ENCODE data around the gene NFAM1. TPM values are rescaled to one million over a fixed set of nuclear protein-coding genes. Genes with fewer than 3 reads are reported as not detected.

NFAM1 gene, protein sequence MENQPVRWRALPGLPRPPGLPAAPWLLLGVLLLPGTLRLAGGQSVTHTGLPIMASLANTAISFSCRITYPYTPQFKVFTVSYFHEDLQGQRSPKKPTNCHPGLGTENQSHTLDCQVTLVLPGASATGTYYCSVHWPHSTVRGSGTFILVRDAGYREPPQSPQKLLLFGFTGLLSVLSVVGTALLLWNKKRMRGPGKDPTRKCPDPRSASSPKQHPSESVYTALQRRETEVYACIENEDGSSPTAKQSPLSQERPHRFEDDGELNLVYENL
- under 1 TPM; 0.07 to 0.32 (median 0.18) TPM for total RNA-seq
- total RNA-seq (2013), result 0.31 TPM
- 0 to 10.2 (median 0.15) reads per million in 29 experiments for total RNA-seq

GRCh38 chr22:42432020-42432596, at the start of gene NFAM1:
TSS of gene NFAM1 (minus strand) at chr22:42432403. CDS start at chr22:42432357, 46 bp downstream.
- POLR2A ChIA-PET, result no interaction called here
- peaks cover 10 to 30% of the 10 kb centered on the region in 2 donors for H3K27me3 Mint-ChIP-seq
- DNase-seq (peak in 6 of 35 experiments; percentile 2 to 47 (median 6)), ATAC-seq (replicated peaks in 1 of 4) (no peak)
- Histone ChIP-seq H3K4me1 (ENCODE audit: control insufficient read depth in 1 of 2, extremely low read depth in 1 of 2, insufficient read depth in 2 of 2, low read length in 2 of 2) (peaks cover 0 to 2% of the 10 kb centered on the region in 2 experiments), H3K9me3 (no peaks in the 10 kb centered on the region), H3K4me3 (ENCODE audit: control insufficient read depth in 1 of 2, extremely low read depth in 1 of 2, low read length in 1 of 2) (no peak within 1 kb of the TSS), H3K27me3 (replicated peaks in 1 of 2; ENCODE audit: control insufficient read depth in 2 of 2, extremely low read depth in 1 of 2, insufficient read depth in 2 of 2, low read length in 1 of 2) (peaks cover 0 to 67% of the 10 kb centered on the region in 2 experiments), H3K27ac (ENCODE audit: low read length) (no peak within 1 kb of the TSS), H3K36me3 (ENCODE audit: control insufficient read depth in 2 of 2, extremely low read depth in 1 of 2, insufficient read depth in 1 of 2, low read length in 1 of 2) (no peaks in the 10 kb centered on the region)
- peaks cover 0 to under 1% (median 0%) of the 10 kb centered on the region in 3 donors for H3K4me1 Mint-ChIP-seq
- no peaks in the 10 kb centered on the region for H3K9me3 Mint-ChIP-seq
- no peak within 1 kb of the TSS for H3K4me3 Mint-ChIP-seq
- no peak within 1 kb of the TSS for H3K27ac Mint-ChIP-seq
- WGBS (ENCODE audit: insufficient coverage), result 41% methylated on average over 19 of the region's 24 CpGs
- CTCF ChIA-PET, result no interaction called here
- H3K36me3 Mint-ChIP-seq, result no peaks in the 10 kb centered on the region

- Histone ChIP-seq H3K9me3 (no peaks in the 10 kb centered on the region), H3K36me3 (ENCODE audit: control insufficient read depth in 2 of 2, extremely low read depth in 1 of 2, insufficient read depth in 1 of 2, low read length in 1 of 2) (no peaks in the 10 kb centered on the region), H3K4me1 (ENCODE audit: control insufficient read depth in 1 of 2, extremely low read depth in 1 of 2, insufficient read depth in 2 of 2, low read length in 2 of 2) (peaks cover 6 to 11% of the 10 kb centered on the region in 2 experiments), H3K4me3 (ENCODE audit: control insufficient read depth in 1 of 2, extremely low read depth in 1 of 2, low read length in 1 of 2) (no peak overlapping the region), H3K27me3 (replicated peaks in 1 of 2; ENCODE audit: control insufficient read depth in 2 of 2, extremely low read depth in 1 of 2, insufficient read depth in 2 of 2, low read length in 1 of 2) (peaks cover 0 to 3% of the 10 kb centered on the region in 2 experiments), H3K27ac (ENCODE audit: low read length) (no peak overlapping the region)
- Mint-ChIP-seq H3K27ac (no peak overlapping the region), H3K4me1 (peaks cover 8 to 15% (median 12%) of the 10 kb centered on the region in 3 donors), H3K9me3 (no peaks in the 10 kb centered on the region), H3K27me3 (peaks cover 0 to 2% of the 10 kb centered on the region in 2 donors), H3K36me3 (no peaks in the 10 kb centered on the region), H3K4me3 (no peak overlapping the region)
- ATAC-seq (replicated peaks in 1 of 4), result no peak
- ChIA-PET CTCF (no interaction called here), POLR2A (no interaction called here)
- DNase-seq, result no peak
- 90% methylated on average over 2 of the region's 2 CpGs for WGBS (ENCODE audit: insufficient coverage)
Observed at GRCh38 chr22:42475122-42475521, 42.9 kb upstream of the NFAM1 start.

GRCh38 chr22:42473484-42474193, 41.4 kb upstream of the NFAM1 start:
- Histone ChIP-seq H3K4me1 (ENCODE audit: control insufficient read depth in 1 of 2, extremely low read depth in 1 of 2, insufficient read depth in 2 of 2, low read length in 2 of 2) (peaks cover 6 to 8% of the 10 kb centered on the region in 2 experiments), H3K27ac (ENCODE audit: low read length) (no peak overlapping the region), H3K4me3 (ENCODE audit: control insufficient read depth in 1 of 2, extremely low read depth in 1 of 2, low read length in 1 of 2) (no peak overlapping the region), H3K9me3 (no peaks in the 10 kb centered on the region), H3K27me3 (replicated peaks in 1 of 2; ENCODE audit: control insufficient read depth in 2 of 2, extremely low read depth in 1 of 2, insufficient read depth in 2 of 2, low read length in 1 of 2) (peaks cover 0 to 6% of the 10 kb centered on the region in 2 experiments), H3K36me3 (ENCODE audit: control insufficient read depth in 2 of 2, extremely low read depth in 1 of 2, insufficient read depth in 1 of 2, low read length in 1 of 2) (no peaks in the 10 kb centered on the region)
- ATAC-seq (replicated peaks in 1 of 4) (peak in 3 of 4 experiments; percentile 47 to 64 (median 52)), DNase-seq (peak in 4 of 35 experiments; percentile 9 to 60 (median 18))
- Mint-ChIP-seq H3K27me3 (peaks cover 1 to 2% of the 10 kb centered on the region in 2 donors), H3K36me3 (no peaks in the 10 kb centered on the region), H3K4me1 (peaks cover 5 to 9% (median 9%) of the 10 kb centered on the region in 3 donors), H3K9me3 (no peaks in the 10 kb centered on the region), H3K4me3 (no peak overlapping the region), H3K27ac (no peak overlapping the region)
- POLR2A ChIA-PET, result no interaction called here
- WGBS (ENCODE audit: insufficient coverage), result 97% methylated on average over 3 of the region's 5 CpGs
- CTCF ChIA-PET, result interaction anchor here (0.6 to 1.3 kb wide), 4 partner anchors 151 to 515 kb away, joined by 3 to 5 read pairs (median 4); no protein-coding TSS in a partner anchor

- Histone ChIP-seq H3K9me3 (no peaks in the 10 kb centered on the region), H3K4me1 (ENCODE audit: control insufficient read depth in 1 of 2, extremely low read depth in 1 of 2, insufficient read depth in 2 of 2, low read length in 2 of 2) (no peaks in the 10 kb centered on the region), H3K36me3 (ENCODE audit: control insufficient read depth in 2 of 2, extremely low read depth in 1 of 2, insufficient read depth in 1 of 2, low read length in 1 of 2) (no peaks in the 10 kb centered on the region), H3K4me3 (ENCODE audit: control insufficient read depth in 1 of 2, extremely low read depth in 1 of 2, low read length in 1 of 2) (no peak overlapping the region), H3K27me3 (replicated peaks in 1 of 2; ENCODE audit: control insufficient read depth in 2 of 2, extremely low read depth in 1 of 2, insufficient read depth in 2 of 2, low read length in 1 of 2) (peaks cover 0 to 9% of the 10 kb centered on the region in 2 experiments), H3K27ac (ENCODE audit: low read length) (no peak overlapping the region)
- DNase-seq, result no peak
- Mint-ChIP-seq H3K27me3 (peaks cover 6 to 7% of the 10 kb centered on the region in 2 donors), H3K9me3 (no peaks in the 10 kb centered on the region), H3K27ac (no peak overlapping the region), H3K4me1 (no peaks in the 10 kb centered on the region), H3K4me3 (no peak overlapping the region), H3K36me3 (no peaks in the 10 kb centered on the region)
- CTCF ChIA-PET, result no interaction called here
- 82% methylated on average over 8 of the region's 8 CpGs for WGBS (ENCODE audit: insufficient coverage)
- POLR2A ChIA-PET, result no interaction called here
- no peak for ATAC-seq (replicated peaks in 1 of 4)
Observed at GRCh38 chr22:42472671-42473070, 40.5 kb upstream of the NFAM1 start.

- Mint-ChIP-seq H3K4me1 (no peaks in the 10 kb centered on the region), H3K27ac (no peak overlapping the region), H3K27me3 (peaks cover 6 to 8% of the 10 kb centered on the region in 2 donors), H3K9me3 (no peaks in the 10 kb centered on the region), H3K36me3 (no peaks in the 10 kb centered on the region), H3K4me3 (no peak overlapping the region)
- Histone ChIP-seq H3K9me3 (no peaks in the 10 kb centered on the region), H3K4me1 (ENCODE audit: control insufficient read depth in 1 of 2, extremely low read depth in 1 of 2, insufficient read depth in 2 of 2, low read length in 2 of 2) (no peaks in the 10 kb centered on the region), H3K36me3 (ENCODE audit: control insufficient read depth in 2 of 2, extremely low read depth in 1 of 2, insufficient read depth in 1 of 2, low read length in 1 of 2) (no peaks in the 10 kb centered on the region), H3K27me3 (replicated peaks in 1 of 2; ENCODE audit: control insufficient read depth in 2 of 2, extremely low read depth in 1 of 2, insufficient read depth in 2 of 2, low read length in 1 of 2) (peaks cover 0 to 12% of the 10 kb centered on the region in 2 experiments), H3K4me3 (ENCODE audit: control insufficient read depth in 1 of 2, extremely low read depth in 1 of 2, low read length in 1 of 2) (no peak overlapping the region), H3K27ac (ENCODE audit: low read length) (no peak overlapping the region)
- no CpG with 5 or more reads among the region's 1 CpG for WGBS (ENCODE audit: insufficient coverage)
- POLR2A ChIA-PET, result no interaction called here
- DNase-seq, result no peak
- CTCF ChIA-PET, result no interaction called here
- ATAC-seq (replicated peaks in 1 of 4), result no peak
Observed at GRCh38 chr22:42471441-42471840, 39.2 kb upstream of the NFAM1 start.

DNA sequence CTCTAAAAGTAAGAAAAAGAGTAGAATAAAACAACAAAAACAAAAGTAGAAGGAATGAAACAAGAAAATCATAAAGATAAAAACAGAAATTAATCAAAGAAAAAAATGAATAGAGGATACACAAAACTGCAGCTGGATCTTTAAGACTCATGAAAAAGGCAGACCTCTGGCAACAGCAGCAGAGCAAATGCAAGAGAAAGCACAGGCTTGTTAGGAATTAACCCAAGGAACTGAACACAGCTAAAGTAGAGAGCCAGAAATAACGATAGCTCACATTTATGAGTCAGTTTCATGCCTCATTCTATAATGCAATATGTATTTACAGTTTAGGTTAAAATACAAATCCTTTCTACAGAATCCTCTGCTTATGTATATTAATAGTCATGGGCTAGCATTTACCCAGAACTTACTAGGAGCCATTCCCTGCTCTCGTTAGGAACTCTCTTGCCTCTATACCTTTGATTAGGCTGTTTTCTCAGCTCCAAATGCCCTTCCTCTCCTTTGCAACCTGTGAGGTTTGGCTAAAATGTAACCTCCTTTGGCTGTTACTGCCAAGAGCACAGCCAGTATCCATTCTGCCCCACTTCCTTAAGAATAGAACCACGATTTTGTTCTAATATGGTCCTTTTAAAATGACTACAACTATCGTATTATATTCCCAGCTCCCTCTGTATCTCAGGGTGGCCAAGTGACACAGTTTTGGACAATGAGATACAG, 38.3 kb upstream of the NFAM1 start:
- WGBS (ENCODE audit: insufficient coverage), result 100% methylated on average over 1 of the region's 4 CpGs
- H3K4me1 ChIP-seq (ENCODE audit: control insufficient read depth in 1 of 2, extremely low read depth in 1 of 2, insufficient read depth in 2 of 2, low read length in 2 of 2), result no peaks in the 10 kb centered on the region
- H3K27ac Mint-ChIP-seq, result no peak overlapping the region
- H3K4me1 Mint-ChIP-seq, result no peaks in the 10 kb centered on the region
- peaks cover 0 to 15% of the 10 kb centered on the region in 2 experiments for H3K27me3 ChIP-seq (replicated peaks in 1 of 2; ENCODE audit: control insufficient read depth in 2 of 2, extremely low read depth in 1 of 2, insufficient read depth in 2 of 2, low read length in 1 of 2)
- no peak for DNase-seq
- ChIA-PET POLR2A (no interaction called here), CTCF (interaction anchor here (0.6 to 1.3 kb wide), 2 partner anchors 26 to 217 kb away, joined by 3 to 4 read pairs; no protein-coding TSS in a partner anchor)
- no peaks in the 10 kb centered on the region for H3K36me3 ChIP-seq (ENCODE audit: control insufficient read depth in 2 of 2, extremely low read depth in 1 of 2, insufficient read depth in 1 of 2, low read length in 1 of 2)
- no peak overlapping the region for H3K27ac ChIP-seq (ENCODE audit: low read length)
- H3K27me3 Mint-ChIP-seq, result peaks cover 6% of the 10 kb centered on the region in 2 donors
- H3K9me3 Mint-ChIP-seq, result no peaks in the 10 kb centered on the region
- H3K4me3 ChIP-seq (ENCODE audit: control insufficient read depth in 1 of 2, extremely low read depth in 1 of 2, low read length in 1 of 2), result no peak overlapping the region
- H3K36me3 Mint-ChIP-seq, result no peaks in the 10 kb centered on the region
- H3K4me3 Mint-ChIP-seq, result no peak overlapping the region
- no peak for ATAC-seq (replicated peaks in 1 of 4)
- H3K9me3 ChIP-seq, result no peaks in the 10 kb centered on the region
